CD4-positive, alpha-beta memory T cell (primary cell): Measurements from ENCODE around the gene CLDN34. TPM values are rescaled to one million over a fixed set of nuclear protein-coding genes. Genes with fewer than 3 reads are reported as not detected.
A peak's percentile ranks its signal among the peaks of the same experiment; 100 is the strongest.

Source experiments
- CTCF ChIA-PET: fragments of 350-600 bp; sonication (Branson Sonifier 250); formaldehyde crosslinking; loops from one replicate; lab custom pipeline; 2021; ENCODE audit warnings: inconsistent platforms; ENCODE audit not compliant: partially characterized antibody; lab: Charles Lee
- POLR2A ChIA-PET: fragments of 350-600 bp; sonication (Branson Sonifier 250); formaldehyde crosslinking; loops from one replicate; lab custom pipeline; 2021; ENCODE audit not compliant: partially characterized antibody; lab: Charles Lee
- DNase-seq, 5 donors: peaks; one replicate each; pipeline versions ENCODE4 v3.0.0 to v3.0.0-alpha.2; 2020 to 2022; ENCODE audit warnings: mixed read lengths in 1 of 5
- H3K27ac ChIP-seq: one replicate; pipeline ENCODE4 v1.7.0; 2013; ENCODE audit warnings: low read depth, low read length
- H3K27me3 ChIP-seq: 2 replicates; pipeline ENCODE4 v1.7.0; 2013; ENCODE audit warnings: mild to moderate bottlenecking, low read length, moderate library complexity; ENCODE audit not compliant: insufficient read depth
- H3K36me3 ChIP-seq: 2 replicates; pipeline ENCODE4 v1.7.0; 2013; ENCODE audit warnings: mild to moderate bottlenecking, low read length, moderate library complexity; ENCODE audit not compliant: insufficient read depth
- H3K4me1 ChIP-seq: 2 replicates; pipeline ENCODE4 v1.7.0; 2013; ENCODE audit warnings: mild to moderate bottlenecking, low read length, moderate library complexity; ENCODE audit not compliant: insufficient read depth
- H3K4me3 ChIP-seq, 2 donors: one replicate each; pipeline ENCODE4 v1.7.0; 2013; ENCODE audit warnings: low read length in 2 of 2, mild to moderate bottlenecking in 1 of 2
- H3K9me3 ChIP-seq, 2 donors: one replicate each; pipeline ENCODE4 v1.7.0; 2013; ENCODE audit warnings: low read length in 2 of 2, control low read depth in 1 of 2; ENCODE audit not compliant: control insufficient read depth in 1 of 2
- H3K27ac Mint-ChIP-seq, 7 donors: one replicate each; pipeline ENCODE4 v1.8.0; 2020 to 2021; ENCODE audit warnings: mixed read lengths in 7 of 7, mild to moderate bottlenecking in 6 of 7, inconsistent platforms in 3 of 7, moderate library complexity in 3 of 7
- H3K27me3 Mint-ChIP-seq, 2 donors: one replicate each; pipeline ENCODE4 v1.8.0; 2020 to 2021; ENCODE audit warnings: mixed read lengths in 2 of 2
- H3K36me3 Mint-ChIP-seq, 2 donors: one replicate each; pipeline ENCODE4 v1.8.0; 2020 to 2021; ENCODE audit warnings: mixed read lengths in 2 of 2, inconsistent platforms in 1 of 2, mild to moderate bottlenecking in 1 of 2
- H3K4me1 Mint-ChIP-seq, 4 donors: one replicate each; pipeline ENCODE4 v1.8.0; 2020 to 2021; ENCODE audit warnings: mixed read lengths in 4 of 4, mild to moderate bottlenecking in 1 of 4
- H3K4me3 Mint-ChIP-seq, 8 donors: one replicate each; pipeline ENCODE4 v1.8.0; 2020 to 2021; ENCODE audit warnings: mixed read lengths in 8 of 8, mild to moderate bottlenecking in 7 of 8, moderate library complexity in 6 of 8, inconsistent platforms in 3 of 8
- H3K9me3 Mint-ChIP-seq, 8 donors: one replicate each; pipeline ENCODE4 v1.8.0; 2020 to 2021; ENCODE audit warnings: mixed read lengths in 8 of 8, mild to moderate bottlenecking in 5 of 8, inconsistent platforms in 3 of 8, moderate library complexity in 1 of 8
- intact Hi-C: fragments of 100-400 bp; cut with micrococcal nuclease; formaldehyde crosslinking; loops from one replicate; pipeline ENCODE4 v1.15.1; 2023
- polyA plus RNA-seq, 2 donors: library from polyadenylated mRNA; unstranded; fragments of 300-500 nt; fragmentation: Illumina TruSeq; gene quantifications; one replicate each; pipeline ENCODE4 v1.2.3, GENCODE V29; 2021
- total RNA-seq, 2 experiments: library from RNA; stranded (reverse); gene quantifications; one replicate each; pipeline ENCODE4 v1.2.3, GENCODE V29; 2021

The CLDN34 gene
- total and polyA plus RNA-seq, 4 experiments from 2014 or later = not detected

GRCh38 chrX:10014462-10015354 is 47.5 kb downstream of the CLDN34 start:
- H3K4me1 ChIP-seq = peaks cover 36% of the 10 kb centered on the region
- POLR2A ChIA-PET = interaction anchor here (0.6 to 1.2 kb wide), 5 partner anchors 11 to 104 kb away, joined by 3 to 6 read pairs (median 4); no protein-coding TSS in a partner anchor

GRCh38 chrX:10015355-10015722 is 48.2 kb downstream of the CLDN34 start:
- no peaks in the 10 kb centered on the region for H3K9me3 Mint-ChIP-seq
- no peak overlapping the region for H3K4me3 ChIP-seq
- no peaks in the 10 kb centered on the region for H3K36me3 ChIP-seq
- ChIA-PET CTCF (no interaction called here), POLR2A (interaction anchor here (1.0 to 1.2 kb wide), 4 partner anchors 12 to 98 kb away, joined by 3 to 6 read pairs (median 4); no protein-coding TSS in a partner anchor)
- peaks cover 18 to 48% (median 33%) of the 10 kb centered on the region in 4 donors for H3K4me1 Mint-ChIP-seq
- intact Hi-C loops = loop anchor here (2.0 to 10.0 kb wide), 2 partner anchors 95 to 1739 kb away; partner anchors contain the start of gene MSL3
- H3K27ac ChIP-seq = no peak overlapping the region
- H3K27me3 ChIP-seq = no peaks in the 10 kb centered on the region
- H3K27ac Mint-ChIP-seq = no peak overlapping the region
- H3K27me3 Mint-ChIP-seq = no peaks in the 10 kb centered on the region
- H3K4me1 ChIP-seq = peaks cover 36% of the 10 kb centered on the region
- peaks cover 0 to 4% of the 10 kb centered on the region in 2 donors for H3K36me3 Mint-ChIP-seq
- H3K9me3 ChIP-seq = no peaks in the 10 kb centered on the region
- DNase-seq = no peak
- H3K4me3 Mint-ChIP-seq = no peak overlapping the region

More at GRCh38 chrX:10014462-10015354, 47.5 kb downstream of the CLDN34 start:
- H3K4me3 Mint-ChIP-seq = peak overlapping the region; percentile 43 to 85 (median 66)
- Histone ChIP-seq H3K9me3 (no peaks in the 10 kb centered on the region), H3K27me3 (no peaks in the 10 kb centered on the region), H3K4me3 (peak overlapping the region in 1 of 2 donors; percentile 19), H3K36me3 (no peaks in the 10 kb centered on the region), H3K27ac (peak overlapping the region; percentile 37)
- H3K27ac Mint-ChIP-seq = peak overlapping the region in 4 of 7 donors; percentile 35 to 85 (median 60)
- intact Hi-C loops = loop anchor here (2.0 to 10.0 kb wide), 2 partner anchors 96 to 1740 kb away; partner anchors contain the start of gene MSL3
- H3K27me3 Mint-ChIP-seq = no peaks in the 10 kb centered on the region
- peaks cover 18 to 48% (median 33%) of the 10 kb centered on the region in 4 donors for H3K4me1 Mint-ChIP-seq
- DNase-seq = peak; percentile 72 to 84 (median 80)
- H3K36me3 Mint-ChIP-seq = peaks cover 0 to 4% of the 10 kb centered on the region in 2 donors
- H3K9me3 Mint-ChIP-seq = no peaks in the 10 kb centered on the region
- CTCF ChIA-PET = no interaction called here

- Histone ChIP-seq H3K27me3 (no peaks in the 10 kb centered on the region), H3K36me3 (no peaks in the 10 kb centered on the region), H3K9me3 (no peaks in the 10 kb centered on the region), H3K4me1 (peaks cover 31% of the 10 kb centered on the region), H3K4me3 (no peak overlapping the region), H3K27ac (no peak overlapping the region)
- DNase-seq = peak in 2 of 5 donors; percentile 9 to 35
- H3K4me3 Mint-ChIP-seq = peak overlapping the region; percentile 62 to 82 (median 75)
- H3K27ac Mint-ChIP-seq = peak overlapping the region in 3 of 7 donors; percentile 36 to 84 (median 75)
- intact Hi-C loops = loop anchor here (2.0 to 10.0 kb wide), 2 partner anchors 95 to 1739 kb away; partner anchors contain the start of gene MSL3
- ChIA-PET POLR2A (interaction anchor here (0.9 to 1.2 kb wide), 5 partner anchors 13 to 97 kb away, joined by 3 to 6 read pairs (median 3); no protein-coding TSS in a partner anchor), CTCF (interaction anchor here (0.9 to 1.0 kb wide), 2 partner anchors 70 to 99 kb away, joined by 3 read pairs; no protein-coding TSS in a partner anchor)
- H3K27me3 Mint-ChIP-seq = no peaks in the 10 kb centered on the region
- H3K4me1 Mint-ChIP-seq = peaks cover 15 to 43% (median 30%) of the 10 kb centered on the region in 4 donors
- H3K9me3 Mint-ChIP-seq = no peaks in the 10 kb centered on the region
- H3K36me3 Mint-ChIP-seq = peaks cover 0 to 4% of the 10 kb centered on the region in 2 donors
Measured at GRCh38 chrX:10015723-10016518, 48.8 kb downstream of the CLDN34 start.

- H3K4me3 ChIP-seq = no peak overlapping the region
- Mint-ChIP-seq H3K9me3 (no peaks in the 10 kb centered on the region), H3K4me1 (peaks cover 10 to 36% (median 23%) of the 10 kb centered on the region in 4 donors)
Measured at GRCh38 chrX:10016519-10017132, 49.5 kb downstream of the CLDN34 start.

GRCh38 chrX:10017872-10018271 is 50.7 kb downstream of the CLDN34 start:
- Mint-ChIP-seq H3K9me3 (no peaks in the 10 kb centered on the region), H3K4me3 (no peak overlapping the region), H3K27ac (peak overlapping the region in 2 of 7 donors; percentile 11 to 61), H3K27me3 (no peaks in the 10 kb centered on the region), H3K4me1 (peaks cover 4 to 27% (median 13%) of the 10 kb centered on the region in 4 donors), H3K36me3 (peaks cover 0 to under 1% of the 10 kb centered on the region in 2 donors)
- POLR2A ChIA-PET = no interaction called here
- no peaks in the 10 kb centered on the region for H3K27me3 ChIP-seq
- DNase-seq = no peak
- H3K36me3 ChIP-seq = no peaks in the 10 kb centered on the region
- no peak overlapping the region for H3K27ac ChIP-seq
- intact Hi-C loops = loop anchor here (10.0 kb wide), 1 partner anchor 1737 kb away; the partner anchor contains the start of gene MSL3
- no peaks in the 10 kb centered on the region for H3K9me3 ChIP-seq
- no peak overlapping the region for H3K4me3 ChIP-seq
- peaks cover 15% of the 10 kb centered on the region for H3K4me1 ChIP-seq
- CTCF ChIA-PET = interaction anchor here (1.0 to 2.4 kb wide), 3 partner anchors 20 to 94 kb away, joined by 3 to 5 read pairs (median 5); no protein-coding TSS in a partner anchor

More at GRCh38 chrX:10016519-10017132, 49.5 kb downstream of the CLDN34 start:
- no peak for DNase-seq
- H3K4me1 ChIP-seq = peaks cover 24% of the 10 kb centered on the region
- no peaks in the 10 kb centered on the region for H3K36me3 ChIP-seq
- intact Hi-C loops = loop anchor here (10.0 kb wide), 1 partner anchor 1738 kb away; the partner anchor contains the start of gene MSL3
- no peaks in the 10 kb centered on the region for H3K27me3 ChIP-seq
- POLR2A ChIA-PET = interaction anchor here (0.9 to 1.2 kb wide), 3 partner anchors 69 to 97 kb away, joined by 3 to 4 read pairs (median 3); no protein-coding TSS in a partner anchor
- Mint-ChIP-seq H3K4me3 (peak overlapping the region; percentile 62 to 82 (median 75)), H3K27ac (peak overlapping the region; percentile 18 to 84 (median 44)), H3K27me3 (no peaks in the 10 kb centered on the region), H3K36me3 (peaks cover 0 to 3% of the 10 kb centered on the region in 2 donors)
- CTCF ChIA-PET = interaction anchor here (0.9 to 1.2 kb wide), 4 partner anchors 19 to 98 kb away, joined by 3 to 5 read pairs (median 3); no protein-coding TSS in a partner anchor
- H3K27ac ChIP-seq = no peak overlapping the region
- no peaks in the 10 kb centered on the region for H3K9me3 ChIP-seq
